Subcutaneous adipose tissue (tissue), 4 donors: ENCODE measurements around the gene BPIFB3. TPM values are rescaled to one million over a fixed set of nuclear protein-coding genes. Genes with fewer than 3 reads are reported as not detected.

ENCODE experiments used
- CTCF ChIP-seq: fragments of 450-650 bp; IDR thresholded peaks from one replicate; pipeline ENCODE4 v1.5.1; 2016; ENCODE audit warnings: low read depth, mild to moderate bottlenecking, control low read depth, antibody characterized with exemption, moderate library complexity
- total RNA-seq, 4 donors: library from RNA; depleted of rRNA; stranded (reverse); fragments of >200 nt; gene quantifications; one replicate each; pipeline ENCODE4 v1.1.0, GENCODE V29; 2016

The BPIFB3 gene
- total RNA-seq, 4 donors from 2014 or later: not detected

GRCh38 chr20:33070111-33071053 lies 16.7 kb downstream of the BPIFB3 start:
- no peak for TF ChIP-seq CTCF

GRCh38 chr20:33071198-33071597 lies 17.5 kb downstream of the BPIFB3 start:
- TF ChIP-seq CTCF: no peak

- no peak for TF ChIP-seq CTCF
These were observed 18.7 kb downstream of the BPIFB3 start for GRCh38 chr20:33072362-33072761.

GRCh38 chr20:33072813-33073212 lies 19.1 kb downstream of the BPIFB3 start:
- no peak for TF ChIP-seq CTCF

GRCh38 chr20:33074675-33075074 lies 21.0 kb downstream of the BPIFB3 start:
- TF ChIP-seq CTCF: no peak

- no peak for TF ChIP-seq CTCF
These were observed 21.6 kb downstream of the BPIFB3 start for GRCh38 chr20:33075281-33075680.

- no peak for TF ChIP-seq CTCF
These were observed 23.1 kb downstream of the BPIFB3 start for GRCh38 chr20:33076662-33077372.
